ENCODE results near the gene TNKS1BP1. TPM values are rescaled to one million over a fixed set of nuclear protein-coding genes. Genes with fewer than 3 reads are reported as not detected.

Gene TNKS1BP1
- total and polyA plus RNA-seq, 9 of the 15 experiments (the other 6 are each of a cell fraction or from before 2014, with no cell fraction given), result 1.1 to 47.2 (median 10.9) TPM

DNA sequence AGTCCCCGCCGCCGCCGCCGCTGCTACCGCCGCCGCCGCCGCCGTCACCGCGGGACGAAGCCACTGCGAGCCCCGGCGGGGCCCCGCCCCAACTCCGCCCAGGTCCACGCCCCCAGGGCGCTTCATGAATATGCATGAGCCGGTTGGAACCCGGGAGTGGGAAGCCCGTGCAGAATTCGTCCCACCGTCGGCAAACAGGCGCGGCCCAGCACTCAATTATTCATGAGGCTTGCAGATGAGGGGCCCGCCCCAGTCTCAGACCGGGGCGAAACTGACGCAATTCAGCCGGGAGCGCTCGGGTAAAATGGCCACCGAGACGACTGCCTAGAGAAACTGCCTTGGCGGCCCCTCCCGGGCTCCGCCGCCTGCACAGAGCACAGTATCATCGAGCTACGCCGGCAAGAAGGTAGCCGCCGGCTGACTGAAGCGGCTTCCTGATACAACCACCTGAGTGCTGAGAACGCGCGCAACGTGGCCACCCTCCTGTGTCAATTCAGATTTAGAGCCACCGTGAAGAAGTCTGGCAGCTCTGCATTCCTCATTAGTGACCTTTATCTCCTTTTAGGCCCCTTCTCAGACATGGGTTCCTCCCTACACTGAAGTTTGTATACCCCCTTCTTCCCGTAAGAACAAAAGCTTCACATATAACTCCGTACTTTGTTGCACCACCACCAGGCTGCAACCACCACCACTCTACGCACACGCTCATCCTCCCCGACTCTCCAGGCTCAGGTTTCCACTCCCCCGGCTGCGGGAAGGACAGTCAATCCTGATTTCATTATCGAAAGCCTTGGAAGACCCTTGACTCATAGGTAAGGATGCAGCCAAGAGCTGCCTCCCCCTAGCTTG lies at the start of gene TNKS1BP1 (continued):
- TF ChIP-seq SMARCA5 (IDR thresholded peaks at IDR 0.05) (0 out of 2 replicates have a peak, but pooled peaks have one; percentile 14), RHOXF2B (CRISPR knock-in tag; conservative IDR thresholded peaks at IDR 0.05) (0 out of 2 replicates have a peak, but pooled peaks have one; percentile 50), MAZ (CRISPR knock-in tag; conservative IDR thresholded peaks at IDR 0.05 in 1 of 2, IDR thresholded peaks at IDR 0.05 in 1 of 2) (peak in 1 of 2 experiments; percentile 80; a peak in 3 of 4 replicates), KAT7 (CRISPR knock-in tag; IDR thresholded peaks at IDR 0.05; ENCODE audit: borderline replicate concordance) (peak; percentile 59; the same call in 1 of the 2 replicates), RBFOX2 (IDR thresholded peaks at IDR 0.05; ENCODE audit: low read depth, low read length) (peak; percentile 96), TCF3 (CRISPR knock-in tag; IDR thresholded peaks at IDR 0.05) (peak; percentile 22; the same call in 1 of the 2 replicates), NBN (IDR thresholded peaks at IDR 0.05; ENCODE audit: low read depth) (peak; percentile 62; the same call in 1 of the 2 replicates), ZNF174 (CRISPR knock-in tag; IDR thresholded peaks at IDR 0.05) (no peak), MYC (IDR thresholded peaks at IDR 0.05; ENCODE audit: low read depth, low read length) (peak; percentile 91), MYC (CRISPR knock-in tag; IDR thresholded peaks at IDR 0.05; ENCODE audit: borderline replicate concordance, low read depth) (peak; percentile 79; the same call in 1 of the 2 replicates), FOSL1 (tag; conservative IDR thresholded peaks at IDR 0.05) (peak; percentile 58), CREB3 (tag; conservative IDR thresholded peaks at IDR 0.05; ENCODE audit: low read depth) (no peak), ZNF644 (tag; IDR thresholded peaks at IDR 0.05; ENCODE audit: low read depth) (no peak), SMARCE1 (IDR thresholded peaks at IDR 0.05) (peak; percentile 56; the same call in 1 of the 2 replicates), ELF1 (tag; IDR thresholded peaks at IDR 0.05) (peak; percentile 70), ATF4 (CRISPR knock-in tag; IDR thresholded peaks at IDR 0.05) (peak; percentile 96), ZNF274 (IDR thresholded peaks at IDR 0.05; ENCODE audit: borderline replicate concordance, low read depth, low read length) (no peak), ELF2 (CRISPR knock-in tag; IDR thresholded peaks at IDR 0.05) (peak; percentile 63; the same call in 1 of the 2 replicates), PRPF4 (IDR thresholded peaks at IDR 0.05; ENCODE audit: insufficient read depth, low read depth, low read length, poor library complexity, severe bottlenecking) (no peak), ZNF780A (CRISPR knock-in tag; IDR thresholded peaks at IDR 0.05) (no peak)
- TF ChIP-seq, protein P1, sequence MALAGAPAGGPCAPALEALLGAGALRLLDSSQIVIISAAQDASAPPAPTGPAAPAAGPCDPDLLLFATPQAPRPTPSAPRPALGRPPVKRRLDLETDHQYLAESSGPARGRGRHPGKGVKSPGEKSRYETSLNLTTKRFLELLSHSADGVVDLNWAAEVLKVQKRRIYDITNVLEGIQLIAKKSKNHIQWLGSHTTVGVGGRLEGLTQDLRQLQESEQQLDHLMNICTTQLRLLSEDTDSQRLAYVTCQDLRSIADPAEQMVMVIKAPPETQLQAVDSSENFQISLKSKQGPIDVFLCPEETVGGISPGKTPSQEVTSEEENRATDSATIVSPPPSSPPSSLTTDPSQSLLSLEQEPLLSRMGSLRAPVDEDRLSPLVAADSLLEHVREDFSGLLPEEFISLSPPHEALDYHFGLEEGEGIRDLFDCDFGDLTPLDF (CRISPR knock-in tag; IDR thresholded peaks at IDR 0.05), result 0 out of 2 replicates have a peak, but pooled peaks have one; percentile 57
- TF ChIP-seq, protein P2, sequence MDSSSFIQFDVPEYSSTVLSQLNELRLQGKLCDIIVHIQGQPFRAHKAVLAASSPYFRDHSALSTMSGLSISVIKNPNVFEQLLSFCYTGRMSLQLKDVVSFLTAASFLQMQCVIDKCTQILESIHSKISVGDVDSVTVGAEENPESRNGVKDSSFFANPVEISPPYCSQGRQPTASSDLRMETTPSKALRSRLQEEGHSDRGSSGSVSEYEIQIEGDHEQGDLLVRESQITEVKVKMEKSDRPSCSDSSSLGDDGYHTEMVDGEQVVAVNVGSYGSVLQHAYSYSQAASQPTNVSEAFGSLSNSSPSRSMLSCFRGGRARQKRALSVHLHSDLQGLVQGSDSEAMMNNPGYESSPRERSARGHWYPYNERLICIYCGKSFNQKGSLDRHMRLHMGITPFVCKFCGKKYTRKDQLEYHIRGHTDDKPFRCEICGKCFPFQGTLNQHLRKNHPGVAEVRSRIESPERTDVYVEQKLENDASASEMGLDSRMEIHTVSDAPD (CRISPR knock-in tag; IDR thresholded peaks at IDR 0.05), result no peak

Measured in K562 (cell line).